Hepatocyte (in vitro differentiated cells): ENCODE measurements around the gene COL5A1. TPM values are rescaled to one million over a fixed set of nuclear protein-coding genes. Genes with fewer than 3 reads are reported as not detected.

Experiments used
- DNase-seq: peaks from one replicate; pipeline ENCODE4 v3.0.0-alpha.2; 2016; ENCODE audit warnings: low spot score
- H2AFZ ChIP-seq: fragments of 200-600 bp; sonication (generic); 2 replicates; pipeline ENCODE4 v1.6.0; 2016; ENCODE audit warnings: antibody characterized with exemption, mild to moderate bottlenecking
- H3K27ac ChIP-seq: fragments of 200-600 bp; sonication (generic); 2 replicates; pipeline ENCODE4 v1.5.1; 2016; ENCODE audit warnings: mild to moderate bottlenecking
- H3K27me3 ChIP-seq: fragments of 200-600 bp; sonication (generic); 2 replicates; pipeline ENCODE4 v1.6.1; 2016
- H3K36me3 ChIP-seq: fragments of 200-600 bp; sonication (generic); replicated peaks from 2 replicates; pipeline ENCODE4 v1.5.1; 2016; ENCODE audit warnings: low read depth; ENCODE audit not compliant: insufficient read depth
- H3K4me1 ChIP-seq: fragments of 200-600 bp; sonication (generic); 2 replicates; pipeline ENCODE4 v1.5.1; 2016; ENCODE audit warnings: mild to moderate bottlenecking, moderate library complexity; ENCODE audit not compliant: insufficient read depth
- H3K4me2 ChIP-seq: fragments of 200-600 bp; sonication (generic); 2 replicates; pipeline ENCODE4 v1.6.0; 2016
- H3K4me3 ChIP-seq: fragments of 200-600 bp; sonication (generic); 2 replicates; pipeline ENCODE4 v1.5.1; 2016; ENCODE audit warnings: mild to moderate bottlenecking
- H3K79me2 ChIP-seq: fragments of 200-600 bp; sonication (generic); 2 replicates; pipeline ENCODE4 v1.6.0; 2017; ENCODE audit warnings: mild to moderate bottlenecking
- H3K9me2 ChIP-seq: fragments of 200-600 bp; sonication (generic); replicated peaks from 2 replicates; pipeline ENCODE4 v1.6.0; 2017; ENCODE audit warnings: mild to moderate bottlenecking; ENCODE audit not compliant: insufficient read depth
- H3K9me3 ChIP-seq: fragments of 200-600 bp; sonication (generic); 2 replicates; pipeline ENCODE4 v1.5.1; 2016; ENCODE audit warnings: low read depth, mild to moderate bottlenecking
- H4K20me1 ChIP-seq: fragments of 200-600 bp; sonication (generic); 2 replicates; pipeline ENCODE4 v1.6.0; 2016; ENCODE audit warnings: mild to moderate bottlenecking; ENCODE audit not compliant: insufficient read depth, poor library complexity, severe bottlenecking
- EZH2 ChIP-seq: fragments of 200-600 bp; sonication (generic); IDR thresholded peaks from 2 replicates; pipeline ENCODE4 v1.6.1; 2016; ENCODE audit warnings: antibody characterized with exemption, mild to moderate bottlenecking, borderline replicate concordance
- EZH2phosphoT487 ChIP-seq: fragments of 200-600 bp; sonication (generic); IDR thresholded peaks from one replicate; pipeline ENCODE4 v1.6.1; 2018; ENCODE audit warnings: antibody characterized with exemption, mild to moderate bottlenecking, low read depth, moderate library complexity; ENCODE audit not compliant: unreplicated experiment, severe bottlenecking
- WGBS: methylation state at CpG from one replicate; pipeline ENCODE4 v1.1.6; 2016; ENCODE audit warnings: low lambda C conversion rate; ENCODE audit errors: missing lambda C conversion rate; 5-methylcytosine and 5-hydroxymethylcytosine counted together
- polyA plus RNA-seq: library from polyadenylated mRNA; unstranded; fragments of >200 nt; fragmentation: Nextera tagmentation; extraction: Ambion mirVana; gene quantifications from 2 replicates; pipeline ENCODE4 v1.2.1, GENCODE V29; 2016
- total RNA-seq: library from RNA; depleted of rRNA; stranded (reverse); fragments of >200 nt; gene quantifications from 2 replicates; pipeline ENCODE4 v1.2.3, GENCODE V29; 2014
- TF ChIP-seq, protein P1 (sequence below): fragments of 200-600 bp; sonication (generic); IDR thresholded peaks from 2 replicates; pipeline ENCODE4 v1.5.1; 2016; ENCODE audit warnings: antibody characterized with exemption, mild to moderate bottlenecking; ENCODE audit not compliant: poor library complexity

The COL5A1 gene
- total and polyA plus RNA-seq, 2 experiments from 2014 or later, result 342 to 347 TPM

DNA sequence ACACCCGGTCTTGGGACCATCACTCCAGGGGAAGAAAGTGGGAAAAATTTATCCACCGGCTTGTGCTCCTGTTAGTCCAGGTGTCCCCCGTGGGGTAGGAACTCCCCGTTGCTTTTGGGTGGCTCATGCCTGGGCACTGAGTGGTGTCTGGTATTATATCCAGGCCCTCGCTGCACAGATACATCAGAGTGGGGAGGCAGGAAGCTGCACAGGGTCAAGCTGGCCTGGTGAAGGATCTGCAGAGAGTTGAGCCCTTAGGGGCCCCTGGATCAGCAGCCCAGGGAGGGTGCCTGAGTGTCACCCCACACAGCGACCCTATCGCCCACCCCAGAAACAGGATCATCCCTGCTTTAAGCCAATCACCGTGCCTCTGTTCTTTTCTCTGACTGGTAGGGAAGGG, 24.4 kb upstream of the COL5A1 start:
- no peak overlapping the region for H3K27ac ChIP-seq
- H3K9me2 ChIP-seq, result no peaks in the 10 kb centered on the region
- no peaks in the 10 kb centered on the region for H3K9me3 ChIP-seq
- peaks cover 7% of the 10 kb centered on the region for H3K4me1 ChIP-seq
- H3K79me2 ChIP-seq, result no peaks in the 10 kb centered on the region
- no peak overlapping the region for H3K4me3 ChIP-seq
- no peak overlapping the region for H3K4me2 ChIP-seq
- WGBS, result 91% methylated on average over 8 of the region's 8 CpGs
- H2AFZ ChIP-seq, result no peak overlapping the region
- H4K20me1 ChIP-seq, result no peaks in the 10 kb centered on the region
- H3K27me3 ChIP-seq, result no peaks in the 10 kb centered on the region
- no peaks in the 10 kb centered on the region for H3K36me3 ChIP-seq
- no peak for TF ChIP-seq EZH2phosphoT487
- TF ChIP-seq, protein P1, sequence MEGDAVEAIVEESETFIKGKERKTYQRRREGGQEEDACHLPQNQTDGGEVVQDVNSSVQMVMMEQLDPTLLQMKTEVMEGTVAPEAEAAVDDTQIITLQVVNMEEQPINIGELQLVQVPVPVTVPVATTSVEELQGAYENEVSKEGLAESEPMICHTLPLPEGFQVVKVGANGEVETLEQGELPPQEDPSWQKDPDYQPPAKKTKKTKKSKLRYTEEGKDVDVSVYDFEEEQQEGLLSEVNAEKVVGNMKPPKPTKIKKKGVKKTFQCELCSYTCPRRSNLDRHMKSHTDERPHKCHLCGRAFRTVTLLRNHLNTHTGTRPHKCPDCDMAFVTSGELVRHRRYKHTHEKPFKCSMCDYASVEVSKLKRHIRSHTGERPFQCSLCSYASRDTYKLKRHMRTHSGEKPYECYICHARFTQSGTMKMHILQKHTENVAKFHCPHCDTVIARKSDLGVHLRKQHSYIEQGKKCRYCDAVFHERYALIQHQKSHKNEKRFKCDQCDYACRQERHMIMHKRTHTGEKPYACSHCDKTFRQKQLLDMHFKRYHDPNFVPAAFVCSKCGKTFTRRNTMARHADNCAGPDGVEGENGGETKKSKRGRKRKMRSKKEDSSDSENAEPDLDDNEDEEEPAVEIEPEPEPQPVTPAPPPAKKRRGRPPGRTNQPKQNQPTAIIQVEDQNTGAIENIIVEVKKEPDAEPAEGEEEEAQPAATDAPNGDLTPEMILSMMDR, result no peak
- TF ChIP-seq EZH2, result no peak
- no peak for DNase-seq

DNA sequence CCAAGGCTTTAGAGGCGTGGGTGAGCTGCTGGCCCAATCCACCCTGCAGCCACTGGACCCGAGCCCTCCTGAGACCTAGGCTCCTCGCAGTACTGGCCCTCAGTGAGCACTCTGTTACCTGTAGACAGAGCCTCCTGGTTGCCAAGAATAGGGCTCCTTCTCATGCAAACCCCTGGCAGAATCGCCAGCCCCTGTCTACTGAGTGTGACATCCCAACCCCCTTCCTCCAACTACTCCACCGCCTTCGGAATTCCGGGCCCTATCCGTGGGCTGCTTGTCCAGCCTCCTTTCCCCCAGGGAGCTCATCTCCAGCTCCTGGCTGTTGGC, 23.8 kb upstream of the COL5A1 start:
- DNase-seq, result no peak
- no peaks in the 10 kb centered on the region for H3K36me3 ChIP-seq
- H3K79me2 ChIP-seq, result no peaks in the 10 kb centered on the region
- H3K4me2 ChIP-seq, result no peak overlapping the region
- no peaks in the 10 kb centered on the region for H3K9me3 ChIP-seq
- H3K4me3 ChIP-seq, result no peak overlapping the region
- H2AFZ ChIP-seq, result no peak overlapping the region
- WGBS, result 63% methylated on average over 7 of the region's 8 CpGs
- TF ChIP-seq EZH2 (no peak), EZH2phosphoT487 (no peak)
- TF ChIP-seq, protein P1, result no peak
- peaks cover 7% of the 10 kb centered on the region for H3K4me1 ChIP-seq
- no peaks in the 10 kb centered on the region for H3K9me2 ChIP-seq
- no peak overlapping the region for H3K27ac ChIP-seq
- H4K20me1 ChIP-seq, result no peaks in the 10 kb centered on the region
- H3K27me3 ChIP-seq, result no peaks in the 10 kb centered on the region

DNA sequence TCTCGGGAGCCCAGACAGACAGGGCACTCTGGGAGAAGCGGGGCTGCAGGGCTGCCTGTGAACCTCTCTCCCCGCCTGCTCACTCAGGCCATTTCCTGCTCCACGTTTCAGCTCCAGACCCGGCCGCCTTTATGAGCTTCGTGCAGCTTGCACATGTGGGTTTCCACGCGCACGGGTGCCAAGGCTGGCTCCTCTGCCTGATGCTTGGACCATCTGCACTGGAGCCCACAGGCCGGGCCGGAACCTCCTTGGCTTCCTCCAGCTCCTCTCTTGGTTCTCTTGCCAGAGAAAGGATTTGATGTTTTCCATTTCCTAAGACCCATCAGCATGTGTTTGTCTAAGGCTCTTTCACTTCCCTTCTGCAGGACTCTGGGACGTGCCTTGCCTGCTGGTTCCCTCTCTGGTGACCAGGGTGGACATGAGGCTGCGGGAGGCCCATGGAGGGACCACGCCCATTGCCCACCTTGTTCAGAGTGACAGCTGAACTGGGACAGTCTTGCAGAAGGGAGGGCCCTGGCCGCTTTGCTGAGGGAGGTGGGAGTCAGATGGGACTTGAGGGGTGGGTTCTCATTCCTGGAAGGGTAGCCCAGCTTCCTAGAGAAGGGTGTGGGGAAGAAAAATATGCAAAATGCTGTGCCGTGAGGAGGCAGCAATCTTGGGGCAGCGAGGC, 23.3 kb upstream of the COL5A1 start:
- Histone ChIP-seq H3K9me3 (no peaks in the 10 kb centered on the region), H3K4me1 (peaks cover 7% of the 10 kb centered on the region), H3K36me3 (no peaks in the 10 kb centered on the region), H3K27ac (no peak overlapping the region), H3K4me3 (no peak overlapping the region), H3K9me2 (no peaks in the 10 kb centered on the region), H2AFZ (no peak overlapping the region), H3K79me2 (no peaks in the 10 kb centered on the region), H3K27me3 (no peaks in the 10 kb centered on the region), H3K4me2 (no peak overlapping the region), H4K20me1 (no peaks in the 10 kb centered on the region)
- TF ChIP-seq EZH2 (no peak), EZH2phosphoT487 (no peak)
- TF ChIP-seq, protein P1, result no peak
- no peak for DNase-seq
- WGBS, result 64% methylated on average over 18 of the region's 18 CpGs
